Subcutaneous abdominal adipose tissue (tissue), 5 donors: ENCODE results near the gene EARS2.

ENCODE experiments used
- H3K27ac ChIP-seq: one replicate; pipeline ENCODE4 v1.7.0; 2013; ENCODE audit warnings: low read depth, mild to moderate bottlenecking, inconsistent platforms, low read length, moderate library complexity
- H3K27me3 ChIP-seq, 5 donors: one replicate each; pipeline ENCODE4 v1.7.0; 2013; ENCODE audit warnings: low read length in 5 of 5, inconsistent platforms in 1 of 5; ENCODE audit not compliant: control insufficient read depth in 5 of 5, insufficient read depth in 4 of 5
- H3K36me3 ChIP-seq, 5 donors: one replicate each; pipeline ENCODE4 v1.7.0; 2013; ENCODE audit warnings: low read length in 5 of 5; ENCODE audit not compliant: control insufficient read depth in 5 of 5, insufficient read depth in 5 of 5
- H3K4me1 ChIP-seq, 5 donors: one replicate each; pipeline ENCODE4 v1.7.0; 2013; ENCODE audit warnings: low read length in 5 of 5, mild to moderate bottlenecking in 3 of 5, moderate library complexity in 1 of 5; ENCODE audit not compliant: control insufficient read depth in 5 of 5, insufficient read depth in 5 of 5
- H3K4me3 ChIP-seq, 5 donors: one replicate each; pipeline ENCODE4 v1.7.0; 2013; ENCODE audit warnings: low read length in 5 of 5, low read depth in 1 of 5
- H3K9ac ChIP-seq, 5 donors: one replicate each; pipeline ENCODE4 v1.7.0; 2013; ENCODE audit warnings: low read length in 5 of 5, mild to moderate bottlenecking in 4 of 5, moderate library complexity in 3 of 5
- H3K9me3 ChIP-seq, 5 donors: one replicate each; pipeline ENCODE4 v1.7.0; 2013; ENCODE audit warnings: low read length in 5 of 5; ENCODE audit not compliant: control insufficient read depth in 5 of 5
- donor health status: healthy.
- donor health status: healthy.
- donor health status: healthy.
- donor health status: healthy.
- donor health status: healthy.

Gene EARS2

GRCh38 chr16:23509782-23510163, 47.4 kb downstream of the EARS2 start:
- peaks cover 0 to 5% (median 0%) of the 10 kb centered on the region in 5 donors for H3K36me3 ChIP-seq
- H3K4me1 ChIP-seq: peaks cover 11 to 44% (median 37%) of the 10 kb centered on the region in 5 donors
- peak overlapping the region; percentile 71 to 85 (median 78) for H3K4me3 ChIP-seq
- H3K9me3 ChIP-seq: no peaks in the 10 kb centered on the region
- no peak overlapping the region for H3K27ac ChIP-seq
- H3K27me3 ChIP-seq: no peaks in the 10 kb centered on the region
- peak overlapping the region; percentile 70 to 87 (median 79) for H3K9ac ChIP-seq

GRCh38 chr16:23509441-23509754, 47.8 kb downstream of the EARS2 start:
- Histone ChIP-seq H3K36me3 (peaks cover 0 to 2% (median 0%) of the 10 kb centered on the region in 5 donors), H3K4me1 (peaks cover 13 to 47% (median 40%) of the 10 kb centered on the region in 5 donors), H3K9ac (peak overlapping the region; percentile 70 to 87 (median 79)), H3K4me3 (peak overlapping the region; percentile 71 to 85 (median 78)), H3K9me3 (no peaks in the 10 kb centered on the region), H3K27me3 (no peaks in the 10 kb centered on the region), H3K27ac (peak overlapping the region; percentile 6)

GRCh38 chr16:23508589-23509440, 48.3 kb downstream of the EARS2 start:
- Histone ChIP-seq H3K4me1 (peaks cover 16 to 53% (median 45%) of the 10 kb centered on the region in 5 donors), H3K9me3 (no peaks in the 10 kb centered on the region), H3K27me3 (no peaks in the 10 kb centered on the region), H3K9ac (peak overlapping the region; percentile 70 to 87 (median 79)), H3K27ac (peak overlapping the region; percentile 6), H3K4me3 (peak overlapping the region; percentile 71 to 85 (median 78)), H3K36me3 (no peaks in the 10 kb centered on the region)

- no peak overlapping the region for H3K4me3 ChIP-seq
- H3K27me3 ChIP-seq: no peaks in the 10 kb centered on the region
- no peak overlapping the region for H3K9ac ChIP-seq
- H3K9me3 ChIP-seq: no peaks in the 10 kb centered on the region
- H3K27ac ChIP-seq: no peak overlapping the region
- peaks cover 16 to 61% (median 48%) of the 10 kb centered on the region in 5 donors for H3K4me1 ChIP-seq
- H3K36me3 ChIP-seq: peaks cover 0 to 2% (median 0%) of the 10 kb centered on the region in 5 donors
These were observed 50.5 kb downstream of the EARS2 start for GRCh38 chr16:23506606-23506994.

GRCh38 chr16:23505671-23506605, 51.2 kb downstream of the EARS2 start:
- H3K9ac ChIP-seq: peak overlapping the region in 1 of 5 donors; percentile 4
- H3K27ac ChIP-seq: peak overlapping the region; percentile 62
- H3K36me3 ChIP-seq: peaks cover 0 to 2% (median 0%) of the 10 kb centered on the region in 5 donors
- peaks cover 16 to 65% (median 54%) of the 10 kb centered on the region in 5 donors for H3K4me1 ChIP-seq
- H3K27me3 ChIP-seq: no peaks in the 10 kb centered on the region
- no peak overlapping the region for H3K4me3 ChIP-seq
- H3K9me3 ChIP-seq: no peaks in the 10 kb centered on the region

GRCh38 chr16:23505180-23505665, 51.9 kb downstream of the EARS2 start:
- H3K9me3 ChIP-seq: no peaks in the 10 kb centered on the region
- H3K4me1 ChIP-seq: peaks cover 16 to 67% (median 56%) of the 10 kb centered on the region in 5 donors
- no peaks in the 10 kb centered on the region for H3K27me3 ChIP-seq
- H3K27ac ChIP-seq: peak overlapping the region; percentile 62
- H3K36me3 ChIP-seq: peaks cover 0 to 2% (median 1%) of the 10 kb centered on the region in 5 donors
- H3K9ac ChIP-seq: no peak overlapping the region
- no peak overlapping the region for H3K4me3 ChIP-seq

- H3K27me3 ChIP-seq: no peaks in the 10 kb centered on the region
- no peak overlapping the region for H3K9ac ChIP-seq
- peaks cover 0 to 2% (median 2%) of the 10 kb centered on the region in 5 donors for H3K36me3 ChIP-seq
- H3K4me3 ChIP-seq: no peak overlapping the region
- peaks cover 16 to 65% (median 54%) of the 10 kb centered on the region in 5 donors for H3K4me1 ChIP-seq
- H3K27ac ChIP-seq: peak overlapping the region; percentile 62
- no peaks in the 10 kb centered on the region for H3K9me3 ChIP-seq
These were observed 52.5 kb downstream of the EARS2 start for GRCh38 chr16:23504453-23505179.

- H3K27ac ChIP-seq: peak overlapping the region; percentile 62
These were observed 53.1 kb downstream of the EARS2 start for GRCh38 chr16:23504076-23504452.

GRCh38 chr16:23502466-23502865, 54.7 kb downstream of the EARS2 start:
- no peaks in the 10 kb centered on the region for H3K27me3 ChIP-seq
- H3K9me3 ChIP-seq: no peaks in the 10 kb centered on the region
- no peak overlapping the region for H3K9ac ChIP-seq
- H3K4me1 ChIP-seq: peaks cover 9 to 65% (median 45%) of the 10 kb centered on the region in 5 donors
- H3K4me3 ChIP-seq: no peak overlapping the region
- H3K27ac ChIP-seq: no peak overlapping the region
- peaks cover 0 to 2% (median 2%) of the 10 kb centered on the region in 5 donors for H3K36me3 ChIP-seq

More at GRCh38 chr16:23504076-23504452, 53.1 kb downstream of the EARS2 start:
- Histone ChIP-seq H3K36me3 (peaks cover 0 to 2% (median 2%) of the 10 kb centered on the region in 5 donors), H3K9me3 (no peaks in the 10 kb centered on the region), H3K27me3 (no peaks in the 10 kb centered on the region), H3K4me3 (no peak overlapping the region), H3K9ac (no peak overlapping the region), H3K4me1 (peaks cover 14 to 61% (median 48%) of the 10 kb centered on the region in 5 donors)
